Thoracic aorta endothelial cell (primary cell): ENCODE measurements around the gene MUC7. TPM values are rescaled to one million over a fixed set of nuclear protein-coding genes. Genes with fewer than 3 reads are reported as not detected.

Experiments
- total RNA-seq: library from RNA; depleted of rRNA; stranded (reverse); fragments of >200 nt; gene quantifications from 2 replicates; pipeline ENCODE4 v1.2.3, GENCODE V29; 2012

The MUC7 gene
- not detected in 2 replicates for total RNA-seq

DNA sequence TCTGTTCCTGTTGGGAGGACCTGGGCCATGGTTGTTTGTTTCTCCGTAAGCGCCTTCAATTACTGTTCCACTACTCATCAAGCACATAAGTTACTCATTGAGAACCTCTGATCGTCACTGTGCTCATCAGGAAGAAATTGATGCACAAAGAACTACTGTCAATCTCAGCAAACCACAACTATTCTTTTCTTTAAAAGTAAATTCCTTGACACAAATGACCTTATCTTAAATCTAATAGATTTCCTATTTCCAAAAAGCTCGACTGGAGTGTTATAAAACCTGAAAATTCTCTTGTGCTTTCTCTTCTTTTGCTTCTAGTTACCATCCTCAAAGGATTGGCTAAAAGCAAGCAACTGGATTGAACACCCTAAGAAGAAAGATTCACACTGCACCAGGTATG, at the start of gene MUC7:
Gene MUC7, plus strand, starts transcription at position 301 of the 400 bp plus-strand sequence. CDS start 1,825 bp downstream, outside the sequence.

DNA sequence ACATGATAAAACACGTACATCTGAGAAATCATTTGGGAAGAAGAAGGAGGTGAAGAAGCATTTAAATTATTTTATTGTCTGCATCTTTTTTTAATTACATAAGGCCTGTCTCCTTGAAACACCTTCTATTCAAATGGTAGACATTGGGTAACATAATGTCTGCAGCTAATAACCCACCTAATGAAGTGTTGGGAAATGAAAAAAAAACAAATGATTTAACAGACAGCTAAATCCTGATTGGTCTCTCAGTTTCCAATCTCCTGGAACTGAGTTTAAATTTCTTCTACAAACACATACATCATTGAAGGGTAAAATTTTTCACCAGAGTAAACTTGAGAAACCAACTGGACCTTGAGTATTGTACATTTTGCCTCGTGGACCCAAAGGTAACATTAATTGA, 46.3 kb downstream of the MUC7 start, which contains the start of gene AMTN:
Gene AMTN, plus strand, starts transcription at position 301 of the 400 bp plus-strand sequence. CDS start 209 bp downstream, outside the sequence.

Other genes with a start within 250 kb of the MUC7 start
- not detected in 2 replicates for gene FDCSP, start 246.1 kb upstream of the MUC7 start, total RNA-seq
- gene CSN3, start 229.6 kb upstream of the MUC7 start, total RNA-seq, result not detected in 2 replicates
- not detected in 2 replicates for gene CABS1, start 137.2 kb upstream of the MUC7 start, total RNA-seq
- not detected in 2 replicates for gene SMR3A, start 111.4 kb upstream of the MUC7 start, total RNA-seq
- gene SMR3B, start 89.1 kb upstream of the MUC7 start, total RNA-seq, result 0.22 TPM in 1 of 2 replicates, not detected in the other
- not detected in 2 replicates for gene OPRPN, start 74.3 kb upstream of the MUC7 start, total RNA-seq
- gene AMTN, start 46.4 kb downstream of the MUC7 start, total RNA-seq, result not detected in 2 replicates
- gene AMBN, start 120.1 kb downstream of the MUC7 start, total RNA-seq, result not detected in 2 replicates
- under 0.01 and 0.13 TPM in 2 replicates for gene ENAM, start 156.5 kb downstream of the MUC7 start, total RNA-seq
- not detected in 2 replicates for gene JCHAIN, start 194.3 kb downstream of the MUC7 start, total RNA-seq
- gene UTP3, start 216.3 kb downstream of the MUC7 start, total RNA-seq, result 32.3 and 34.7 TPM in 2 replicates
- gene RUFY3, start 249.8 kb downstream of the MUC7 start, total RNA-seq, result 45.9 and 46.8 TPM in 2 replicates